ENCODE results near the gene CCDC92.
"Not testable (repeated sequence)": the region's sequence is repeated elsewhere in the genome, so short reads cannot be mapped to it uniquely, and the experiment has no call there.

CCDC92 gene

GRCh38 chr12:123911672-123912409, 60.8 kb downstream of the CCDC92 start:
- not testable (repeated sequence) for H3K36me3 ChIP-seq (ENCODE audit: control insufficient read depth in 2 of 2, insufficient read depth in 2 of 2, low read length in 2 of 2); H3K27ac ChIP-seq (ENCODE audit: low read depth in 2 of 2, low read length in 2 of 2); H3K4me3 ChIP-seq (ENCODE audit: low read length in 2 of 2); H3K9ac ChIP-seq (ENCODE audit: low read depth in 1 of 2, low read length in 2 of 2); H3K9me3 ChIP-seq (ENCODE audit: control insufficient read depth in 2 of 2, low read length in 2 of 2); H3K4me1 ChIP-seq (ENCODE audit: control insufficient read depth in 2 of 2, insufficient read depth in 2 of 2, low read length in 2 of 2); H3K27me3 ChIP-seq (ENCODE audit: control insufficient read depth in 2 of 2, insufficient read depth in 2 of 2, low read length in 2 of 2)

- Histone ChIP-seq H3K27me3 (ENCODE audit: control insufficient read depth in 2 of 2, insufficient read depth in 2 of 2, low read length in 2 of 2) (no peaks in the 10 kb centered on the region), H3K27ac (ENCODE audit: low read depth in 2 of 2, low read length in 2 of 2) (no peak overlapping the region), H3K36me3 (ENCODE audit: control insufficient read depth in 2 of 2, insufficient read depth in 2 of 2, low read length in 2 of 2) (no peaks in the 10 kb centered on the region), H3K4me1 (ENCODE audit: control insufficient read depth in 2 of 2, insufficient read depth in 2 of 2, low read length in 2 of 2) (peaks cover 0 to 3% of the 10 kb centered on the region in 2 donors), H3K4me3 (ENCODE audit: low read length in 2 of 2) (no peak overlapping the region), H3K9ac (ENCODE audit: low read depth in 1 of 2, low read length in 2 of 2) (no peak overlapping the region), H3K9me3 (ENCODE audit: control insufficient read depth in 2 of 2, low read length in 2 of 2) (no peaks in the 10 kb centered on the region)
Measured at GRCh38 chr12:123910761-123911193, 61.9 kb downstream of the CCDC92 start.

- Histone ChIP-seq H3K9me3 (ENCODE audit: control insufficient read depth in 2 of 2, low read length in 2 of 2) (no peaks in the 10 kb centered on the region), H3K36me3 (ENCODE audit: control insufficient read depth in 2 of 2, insufficient read depth in 2 of 2, low read length in 2 of 2) (no peaks in the 10 kb centered on the region), H3K27me3 (ENCODE audit: control insufficient read depth in 2 of 2, insufficient read depth in 2 of 2, low read length in 2 of 2) (no peaks in the 10 kb centered on the region), H3K4me1 (ENCODE audit: control insufficient read depth in 2 of 2, insufficient read depth in 2 of 2, low read length in 2 of 2) (no peaks in the 10 kb centered on the region), H3K4me3 (ENCODE audit: low read length in 2 of 2) (no peak overlapping the region), H3K9ac (ENCODE audit: low read depth in 1 of 2, low read length in 2 of 2) (no peak overlapping the region), H3K27ac (ENCODE audit: low read depth in 2 of 2, low read length in 2 of 2) (no peak overlapping the region)
Measured at GRCh38 chr12:123910057-123910456, 62.6 kb downstream of the CCDC92 start.

- no peak overlapping the region for H3K4me3 ChIP-seq (ENCODE audit: low read length in 2 of 2)
- H3K9me3 ChIP-seq (ENCODE audit: control insufficient read depth in 2 of 2, low read length in 2 of 2): no peaks in the 10 kb centered on the region
- no peaks in the 10 kb centered on the region for H3K4me1 ChIP-seq (ENCODE audit: control insufficient read depth in 2 of 2, insufficient read depth in 2 of 2, low read length in 2 of 2)
- H3K9ac ChIP-seq (ENCODE audit: low read depth in 1 of 2, low read length in 2 of 2): no peak overlapping the region
- H3K36me3 ChIP-seq (ENCODE audit: control insufficient read depth in 2 of 2, insufficient read depth in 2 of 2, low read length in 2 of 2): no peaks in the 10 kb centered on the region
- H3K27me3 ChIP-seq (ENCODE audit: control insufficient read depth in 2 of 2, insufficient read depth in 2 of 2, low read length in 2 of 2): no peaks in the 10 kb centered on the region
- no peak overlapping the region for H3K27ac ChIP-seq (ENCODE audit: low read depth in 2 of 2, low read length in 2 of 2)
Measured at GRCh38 chr12:123908884-123909725, 63.5 kb downstream of the CCDC92 start.

- H3K36me3 ChIP-seq (ENCODE audit: control insufficient read depth in 2 of 2, insufficient read depth in 2 of 2, low read length in 2 of 2): no peaks in the 10 kb centered on the region
- H3K9ac ChIP-seq (ENCODE audit: low read depth in 1 of 2, low read length in 2 of 2): no peak overlapping the region
- no peak overlapping the region for H3K4me3 ChIP-seq (ENCODE audit: low read length in 2 of 2)
- no peaks in the 10 kb centered on the region for H3K27me3 ChIP-seq (ENCODE audit: control insufficient read depth in 2 of 2, insufficient read depth in 2 of 2, low read length in 2 of 2)
- H3K4me1 ChIP-seq (ENCODE audit: control insufficient read depth in 2 of 2, insufficient read depth in 2 of 2, low read length in 2 of 2): no peaks in the 10 kb centered on the region
- no peaks in the 10 kb centered on the region for H3K9me3 ChIP-seq (ENCODE audit: control insufficient read depth in 2 of 2, low read length in 2 of 2)
- H3K27ac ChIP-seq (ENCODE audit: low read depth in 2 of 2, low read length in 2 of 2): no peak overlapping the region
Measured at GRCh38 chr12:123907726-123908476, 64.7 kb downstream of the CCDC92 start.

GRCh38 chr12:123906711-123907420, 65.8 kb downstream of the CCDC92 start:
- Histone ChIP-seq H3K36me3 (ENCODE audit: control insufficient read depth in 2 of 2, insufficient read depth in 2 of 2, low read length in 2 of 2) (no peaks in the 10 kb centered on the region), H3K9me3 (ENCODE audit: control insufficient read depth in 2 of 2, low read length in 2 of 2) (no peaks in the 10 kb centered on the region), H3K27ac (ENCODE audit: low read depth in 2 of 2, low read length in 2 of 2) (no peak overlapping the region), H3K4me3 (ENCODE audit: low read length in 2 of 2) (no peak overlapping the region), H3K4me1 (ENCODE audit: control insufficient read depth in 2 of 2, insufficient read depth in 2 of 2, low read length in 2 of 2) (no peaks in the 10 kb centered on the region), H3K27me3 (ENCODE audit: control insufficient read depth in 2 of 2, insufficient read depth in 2 of 2, low read length in 2 of 2) (peaks cover 0 to 4% of the 10 kb centered on the region in 2 donors), H3K9ac (ENCODE audit: low read depth in 1 of 2, low read length in 2 of 2) (no peak overlapping the region)

GRCh38 chr12:123905319-123905925, 67.2 kb downstream of the CCDC92 start:
- peaks cover 0 to 4% of the 10 kb centered on the region in 2 donors for H3K27me3 ChIP-seq (ENCODE audit: control insufficient read depth in 2 of 2, insufficient read depth in 2 of 2, low read length in 2 of 2)
- no peak overlapping the region for H3K4me3 ChIP-seq (ENCODE audit: low read length in 2 of 2)
- no peaks in the 10 kb centered on the region for H3K4me1 ChIP-seq (ENCODE audit: control insufficient read depth in 2 of 2, insufficient read depth in 2 of 2, low read length in 2 of 2)
- H3K27ac ChIP-seq (ENCODE audit: low read depth in 2 of 2, low read length in 2 of 2): no peak overlapping the region
- no peak overlapping the region for H3K9ac ChIP-seq (ENCODE audit: low read depth in 1 of 2, low read length in 2 of 2)
- H3K36me3 ChIP-seq (ENCODE audit: control insufficient read depth in 2 of 2, insufficient read depth in 2 of 2, low read length in 2 of 2): no peaks in the 10 kb centered on the region
- H3K9me3 ChIP-seq (ENCODE audit: control insufficient read depth in 2 of 2, low read length in 2 of 2): no peaks in the 10 kb centered on the region

- Histone ChIP-seq H3K4me3 (ENCODE audit: low read length in 2 of 2) (no peak overlapping the region), H3K27me3 (ENCODE audit: control insufficient read depth in 2 of 2, insufficient read depth in 2 of 2, low read length in 2 of 2) (peaks cover 0 to 4% of the 10 kb centered on the region in 2 donors), H3K27ac (ENCODE audit: low read depth in 2 of 2, low read length in 2 of 2) (no peak overlapping the region), H3K4me1 (ENCODE audit: control insufficient read depth in 2 of 2, insufficient read depth in 2 of 2, low read length in 2 of 2) (no peaks in the 10 kb centered on the region), H3K9ac (ENCODE audit: low read depth in 1 of 2, low read length in 2 of 2) (no peak overlapping the region), H3K36me3 (ENCODE audit: control insufficient read depth in 2 of 2, insufficient read depth in 2 of 2, low read length in 2 of 2) (no peaks in the 10 kb centered on the region), H3K9me3 (ENCODE audit: control insufficient read depth in 2 of 2, low read length in 2 of 2) (no peaks in the 10 kb centered on the region)
Measured at GRCh38 chr12:123903301-123904065, 69.1 kb downstream of the CCDC92 start.

- Histone ChIP-seq H3K27ac (ENCODE audit: low read depth in 2 of 2, low read length in 2 of 2) (no peak overlapping the region), H3K4me1 (ENCODE audit: control insufficient read depth in 2 of 2, insufficient read depth in 2 of 2, low read length in 2 of 2) (no peaks in the 10 kb centered on the region), H3K4me3 (ENCODE audit: low read length in 2 of 2) (no peak overlapping the region), H3K9ac (ENCODE audit: low read depth in 1 of 2, low read length in 2 of 2) (no peak overlapping the region), H3K27me3 (ENCODE audit: control insufficient read depth in 2 of 2, insufficient read depth in 2 of 2, low read length in 2 of 2) (peaks cover 0 to 4% of the 10 kb centered on the region in 2 donors), H3K9me3 (ENCODE audit: control insufficient read depth in 2 of 2, low read length in 2 of 2) (no peaks in the 10 kb centered on the region), H3K36me3 (ENCODE audit: control insufficient read depth in 2 of 2, insufficient read depth in 2 of 2, low read length in 2 of 2) (no peaks in the 10 kb centered on the region)
Measured at GRCh38 chr12:123902821-123903220, 69.8 kb downstream of the CCDC92 start.

All from mucosa of rectum (tissue), 2 donors.